Measurements from ENCODE around the gene CROCC2. TPM values are rescaled to one million over a fixed set of nuclear protein-coding genes. Genes with fewer than 3 reads are reported as not detected.
A peak's percentile ranks its signal among the peaks of the same experiment; 100 is the strongest.

Gene CROCC2
- total and polyA plus RNA-seq, 2 of the 13 experiments (the other 11 are each of a cell fraction or from before 2014, with no cell fraction given) = not detected

- TF ChIP-seq HINFP (CRISPR knock-in tag; IDR thresholded peaks at IDR 0.05; ENCODE audit: low read depth) = peak; percentile 90
- TF ChIP-seq ZBTB26 (CRISPR knock-in tag; IDR thresholded peaks at IDR 0.05; ENCODE audit: borderline replicate concordance) = peak; percentile 92
- TF ChIP-seq CREB3 (CRISPR knock-in tag; IDR thresholded peaks at IDR 0.05) = no peak; the same call in 1 of the 2 replicates
- TF ChIP-seq THYN1 (CRISPR knock-in tag; IDR thresholded peaks at IDR 0.05; ENCODE audit: borderline replicate concordance, low read depth) = no peak
- TF ChIP-seq ZKSCAN1 (IDR thresholded peaks at IDR 0.05; ENCODE audit: low read length) = no peak
- peak; percentile 79; the same call in 1 of the 2 replicates for TF ChIP-seq ZNF572 (CRISPR knock-in tag; IDR thresholded peaks at IDR 0.05)
- no peak for TF ChIP-seq CBX2 (IDR thresholded peaks at IDR 0.05; ENCODE audit: low read depth, low read length)
- TF ChIP-seq CBX2 (CRISPR knock-in tag; IDR thresholded peaks at IDR 0.05; ENCODE audit: low read depth) = no peak
- TF ChIP-seq ZNF784 (CRISPR knock-in tag; IDR thresholded peaks at IDR 0.05; ENCODE audit: borderline replicate concordance) = peak; percentile 95
- TF ChIP-seq MED13 (CRISPR knock-in tag; IDR thresholded peaks at IDR 0.05) = no peak
- peak; percentile 92 for TF ChIP-seq IKZF5 (CRISPR knock-in tag; IDR thresholded peaks at IDR 0.05)
- TF ChIP-seq GATAD1 (CRISPR knock-in tag; IDR thresholded peaks at IDR 0.05) = peak; percentile 79
- TF ChIP-seq ZNF510 (CRISPR knock-in tag; IDR thresholded peaks at IDR 0.05; ENCODE audit: low read depth) = peak; percentile 60; the same call in 1 of the 2 replicates
- no peak; the same call in 1 of the 2 replicates for TF ChIP-seq EED (CRISPR knock-in tag; IDR thresholded peaks at IDR 0.05)
- TF ChIP-seq YEATS4 (CRISPR knock-in tag; IDR thresholded peaks at IDR 0.05; ENCODE audit: borderline replicate concordance) = peak; percentile 91
- TF ChIP-seq FOXJ3 (CRISPR knock-in tag; IDR thresholded peaks at IDR 0.05; ENCODE audit: borderline replicate concordance) = no peak
- peak; percentile 66; the same call in 1 of the 2 replicates for TF ChIP-seq ZNF280B (CRISPR knock-in tag; IDR thresholded peaks at IDR 0.05; ENCODE audit: borderline replicate concordance)
- TF ChIP-seq MAZ (IDR thresholded peaks at IDR 0.05; ENCODE audit: borderline replicate concordance, low read depth, low read length) = peak; percentile 95
- TF ChIP-seq MAZ (CRISPR knock-in tag; IDR thresholded peaks at IDR 0.05; ENCODE audit: low read depth) = peak; percentile 100
- peak; percentile 88 for TF ChIP-seq ZNF605 (CRISPR knock-in tag; IDR thresholded peaks at IDR 0.05)
These were observed 32.1 kb upstream of the CROCC2 start (continued) for GRCh38 chr2:240873805-240874714.

All from HepG2 (cell line).